H9 (cell line): ENCODE data around the gene ARL13B. TPM values are rescaled to one million over a fixed set of nuclear protein-coding genes. Genes with fewer than 3 reads are reported as not detected.

Experiments used
- DNase-seq: peaks from one replicate; pipeline ENCODE4 v3.0.0-alpha.2; 2017
- H2AFZ ChIP-seq: one replicate; pipeline ENCODE4 v1.6.1; 2013; ENCODE audit warnings: mild to moderate bottlenecking, low read length, control low read depth, moderate library complexity
- H2AK5ac ChIP-seq: 2 replicates; pipeline ENCODE4 v1.6.1; 2013; ENCODE audit warnings: low read length, control low read depth, mixed read lengths; ENCODE audit not compliant: insufficient read length
- H2BK120ac ChIP-seq: one replicate; pipeline ENCODE4 v1.6.1; 2013; ENCODE audit warnings: low read depth, mild to moderate bottlenecking, low read length, control low read depth, inconsistent platforms; ENCODE audit not compliant: poor library complexity, severe bottlenecking
- H2BK12ac ChIP-seq: 2 replicates; pipeline ENCODE4 v1.6.1; 2013; ENCODE audit warnings: low read length, control low read depth, mixed read lengths, low read depth; ENCODE audit not compliant: insufficient read length
- H2BK15ac ChIP-seq: 2 replicates; pipeline ENCODE4 v1.6.1; 2013; ENCODE audit warnings: low read depth, low read length, control low read depth
- H2BK20ac ChIP-seq: one replicate; pipeline ENCODE4 v1.6.1; 2013; ENCODE audit warnings: low read depth, mild to moderate bottlenecking, low read length, control low read depth, inconsistent platforms; ENCODE audit not compliant: poor library complexity, severe bottlenecking
- H2BK5ac ChIP-seq: 2 replicates; pipeline ENCODE4 v1.6.1; 2013; ENCODE audit warnings: low read length, control low read depth, mixed read lengths; ENCODE audit not compliant: insufficient read length
- H3K14ac ChIP-seq: 2 replicates; pipeline ENCODE4 v1.6.1; 2013; ENCODE audit warnings: low read length, control low read depth; ENCODE audit not compliant: insufficient read depth
- H3K18ac ChIP-seq: 2 replicates; pipeline ENCODE4 v1.6.1; 2013; ENCODE audit warnings: low read depth, mild to moderate bottlenecking, mixed read lengths, low read length, control low read depth; ENCODE audit not compliant: insufficient read length
- H3K23ac ChIP-seq: 2 replicates; pipeline ENCODE4 v1.6.1; 2013; ENCODE audit warnings: low read length, control low read depth, mixed read lengths, low read depth; ENCODE audit not compliant: insufficient read length
- H3K23me2 ChIP-seq: 2 replicates; pipeline ENCODE4 v1.6.1; 2013; ENCODE audit warnings: low read depth, mild to moderate bottlenecking, mixed read lengths, low read length, control low read depth; ENCODE audit not compliant: insufficient read length, poor library complexity, severe bottlenecking
- H3K27ac ChIP-seq: 2 replicates; pipeline ENCODE4 v1.5.1; 2013; ENCODE audit warnings: low read length, control low read depth, mixed read lengths, low read depth; ENCODE audit not compliant: insufficient read length
- H3K27me3 ChIP-seq: 2 replicates; pipeline ENCODE4 v1.6.1; 2013; ENCODE audit warnings: low read length, control low read depth, inconsistent platforms; ENCODE audit not compliant: insufficient read depth
- H3K4ac ChIP-seq: 2 replicates; pipeline ENCODE4 v1.6.1; 2013; ENCODE audit warnings: low read depth, mild to moderate bottlenecking, control low read depth, inconsistent platforms, low read length, moderate library complexity
- H3K4me1 ChIP-seq: 2 replicates; pipeline ENCODE4 v1.6.1; 2013; ENCODE audit warnings: low read length, control low read depth, inconsistent platforms; ENCODE audit not compliant: insufficient read depth
- H3K4me2 ChIP-seq: 2 replicates; pipeline ENCODE4 v1.6.1; 2013; ENCODE audit warnings: low read length, control low read depth, mixed read lengths; ENCODE audit not compliant: insufficient read length, insufficient read depth
- H3K56ac ChIP-seq: 2 replicates; pipeline ENCODE4 v1.6.1; 2013; ENCODE audit warnings: low read depth, mild to moderate bottlenecking, mixed read lengths, low read length, control low read depth; ENCODE audit not compliant: insufficient read length
- H3K79me1 ChIP-seq: 2 replicates; pipeline ENCODE4 v1.6.1; 2013; ENCODE audit warnings: low read depth, mild to moderate bottlenecking, moderate library complexity, low read length, control low read depth, inconsistent platforms; ENCODE audit not compliant: insufficient read depth, poor library complexity, severe bottlenecking
- H3K79me2 ChIP-seq: 2 replicates; pipeline ENCODE4 v1.6.1; 2013; ENCODE audit warnings: low read length, control low read depth, inconsistent platforms; ENCODE audit not compliant: insufficient read depth
- H3K9ac ChIP-seq: 2 replicates; pipeline ENCODE4 v1.6.1; 2013; ENCODE audit warnings: low read length, control low read depth, mixed read lengths; ENCODE audit not compliant: insufficient read length; ENCODE audit errors: extremely low read depth
- H3K9me3 ChIP-seq: one replicate; pipeline ENCODE4 v1.6.1; 2013; ENCODE audit warnings: low read depth, low read length, inconsistent platforms; ENCODE audit not compliant: control insufficient read depth
- H3T11ph ChIP-seq: one replicate; pipeline ENCODE4 v1.6.1; 2013; ENCODE audit warnings: mild to moderate bottlenecking, low read length, control low read depth, inconsistent platforms
- H4K20me1 ChIP-seq: one replicate; pipeline ENCODE4 v1.6.1; 2013; ENCODE audit not compliant: control insufficient read depth, insufficient read length, insufficient read depth
- H4K5ac ChIP-seq: 2 replicates; pipeline ENCODE4 v1.6.1; 2013; ENCODE audit warnings: low read depth, mild to moderate bottlenecking, mixed read lengths, low read length, control low read depth; ENCODE audit not compliant: insufficient read length
- H4K8ac ChIP-seq: replicated peaks from 2 replicates; pipeline ENCODE4 v1.6.1; 2013; ENCODE audit warnings: low read length, control low read depth, mixed read lengths, low read depth; ENCODE audit not compliant: insufficient read length
- H4K91ac ChIP-seq: 2 replicates; pipeline ENCODE4 v1.6.1; 2013; ENCODE audit warnings: low read depth, mild to moderate bottlenecking, moderate library complexity, mixed read lengths, low read length, control low read depth; ENCODE audit not compliant: insufficient read length
- H3K27ac Mint-ChIP-seq, 3 experiments: 2 replicates in 2 of 3; 3 replicates in 1 of 3; pipeline ENCODE4 v1.8.0; 2020 to 2021; ENCODE audit warnings: mixed read lengths in 3 of 3, mild to moderate bottlenecking in 1 of 3, moderate library complexity in 1 of 3
- H3K27me3 Mint-ChIP-seq: 2 replicates; pipeline ENCODE4 v1.8.0; 2021; ENCODE audit warnings: low read depth, mild to moderate bottlenecking, moderate library complexity, mixed read lengths
- H3K36me3 Mint-ChIP-seq, 3 experiments: 2 replicates in 2 of 3; 3 replicates in 1 of 3; pipeline ENCODE4 v1.8.0; 2020 to 2021; ENCODE audit warnings: low read depth in 3 of 3, mixed read lengths in 3 of 3; ENCODE audit not compliant: insufficient read depth in 1 of 3
- H3K4me1 Mint-ChIP-seq, 2 experiments: 2 replicates each; pipeline ENCODE4 v1.8.0; 2020; ENCODE audit warnings: mixed read lengths in 2 of 2
- H3K4me3 Mint-ChIP-seq, 2 experiments: 2 replicates in 1 of 2; 3 replicates in 1 of 2; pipeline ENCODE4 v1.8.0; 2020 to 2021; ENCODE audit warnings: mild to moderate bottlenecking in 2 of 2, mixed read lengths in 2 of 2, moderate library complexity in 1 of 2
- H3K9me3 Mint-ChIP-seq, 2 experiments: 2 replicates in 1 of 2; 3 replicates in 1 of 2; pipeline ENCODE4 v1.8.0; 2020; ENCODE audit warnings: mild to moderate bottlenecking in 2 of 2, mixed read lengths in 2 of 2, moderate library complexity in 1 of 2
- CTCF ChIP-seq: fragments of 200-600 bp; sonication (generic); conservative IDR thresholded peaks from 3 replicates; pipeline ENCODE4 v1.8.0; 2021; ENCODE audit warnings: antibody characterized with exemption, mild to moderate bottlenecking
- WGBS: extraction: QIAGEN DNeasy Blood & Tissue Kit; methylation state at CpG from one replicate; pipeline ENCODE4 v1.1.7; 2013; ENCODE audit warnings: missing lambda C conversion rate, low lambda C conversion rate, mixed read lengths; ENCODE audit not compliant: insufficient read length; ENCODE audit errors: extremely low coverage; 5-methylcytosine and 5-hydroxymethylcytosine counted together
- total RNA-seq: library from RNA; stranded (reverse); gene quantifications from 2 replicates; pipeline ENCODE4 v1.2.1, GENCODE V29; 2021

The ARL13B gene
- total RNA-seq, 1 experiment from 2014 or later: 7.9 TPM

- H3K4me3 Mint-ChIP-seq: no peak overlapping the region
- no peak for DNase-seq
- TF ChIP-seq CTCF: no peak
These were observed 10.0 kb upstream of the ARL13B start for GRCh38 chr3:93969997-93970396.

More at GRCh38 chr3:93969997-93970396, 10.0 kb upstream of the ARL13B start:
- H3K23ac ChIP-seq: no peak overlapping the region
- H3T11ph ChIP-seq: no peak overlapping the region
- no peaks in the 10 kb centered on the region for H4K20me1 ChIP-seq
- no peak overlapping the region for H2AK5ac ChIP-seq
- H3K14ac ChIP-seq: no peak overlapping the region
- H2BK12ac ChIP-seq: no peak overlapping the region
- H3K4me1 ChIP-seq: no peaks in the 10 kb centered on the region
- no peak overlapping the region for H2BK120ac ChIP-seq
- H3K4ac ChIP-seq: no peak overlapping the region
- Mint-ChIP-seq H3K9me3 (peaks cover 14 to 28% of the 10 kb centered on the region in 2 experiments), H3K27ac (no peak overlapping the region), H3K36me3 (peaks cover 0 to 5% (median 0%) of the 10 kb centered on the region in 3 experiments; a peak in 2 of 7 replicates), H3K4me1 (peaks cover 9 to 12% of the 10 kb centered on the region in 2 experiments), H3K27me3 (peaks cover 24% of the 10 kb centered on the region)
- H3K18ac ChIP-seq: no peak overlapping the region
- H4K91ac ChIP-seq: no peak overlapping the region
- no peak overlapping the region for H2BK15ac ChIP-seq
- no peak overlapping the region for H4K5ac ChIP-seq
- no peak overlapping the region for H3K56ac ChIP-seq
- no peaks in the 10 kb centered on the region for H3K23me2 ChIP-seq
- no peak overlapping the region for H3K9ac ChIP-seq
- H3K79me1 ChIP-seq: no peaks in the 10 kb centered on the region
- H3K4me2 ChIP-seq: no peak overlapping the region
- H2AFZ ChIP-seq: no peak overlapping the region
- H3K27me3 ChIP-seq: no peaks in the 10 kb centered on the region; the same call in 1 of the 2 replicates
- H3K27ac ChIP-seq: no peak overlapping the region
- no CpG with 5 or more reads among the region's 1 CpG for WGBS
- no peaks in the 10 kb centered on the region for H3K9me3 ChIP-seq
- H4K8ac ChIP-seq: no peak overlapping the region
- no peak overlapping the region for H2BK20ac ChIP-seq
- H2BK5ac ChIP-seq: no peak overlapping the region
- H3K79me2 ChIP-seq: no peaks in the 10 kb centered on the region
